HepG2 (cell line): ENCODE results near the gene FITM1. TPM values are rescaled to one million over a fixed set of nuclear protein-coding genes. Genes with fewer than 3 reads are reported as not detected.

Source experiments
- AHDC1 ChIP-seq: sonication (generic); formaldehyde crosslinking; IDR thresholded peaks from 2 replicates; pipeline ENCODE4 v1.5.1; 2020; ENCODE audit warnings: mild to moderate bottlenecking, missing genetic modification reagents, borderline replicate concordance
- FOSL1 ChIP-seq: sonication (generic); formaldehyde crosslinking; IDR thresholded peaks from 2 replicates; pipeline ENCODE4 v1.9.0; 2021; ENCODE audit warnings: missing genetic modification reagents, borderline replicate concordance
- FOXA1 ChIP-seq, 2 experiments: fragments of 450-650 bp in 1 of 2; sonication (generic) in 1 of 2; formaldehyde crosslinking in 1 of 2; IDR thresholded peaks; 2 replicates each; pipeline versions ENCODE4 v1.4.0 to v1.6.1; 2016 to 2020; ENCODE audit warnings: missing genetic modification reagents in 1 of 2
- GPBP1L1 ChIP-seq: sonication (generic); formaldehyde crosslinking; IDR thresholded peaks from 2 replicates; pipeline ENCODE4 v1.5.0; 2020; ENCODE audit warnings: mild to moderate bottlenecking, missing genetic modification reagents
- PLRG1 ChIP-seq: fragments of 450-650 bp; conservative IDR thresholded peaks from 2 replicates; pipeline ENCODE4 v1.6.1; 2016
- ZNF775 ChIP-seq: sonication (generic); formaldehyde crosslinking; IDR thresholded peaks from 2 replicates; pipeline ENCODE4 v1.4.0; 2020; ENCODE audit warnings: missing genetic modification reagents, mild to moderate bottlenecking, moderate library complexity, borderline replicate concordance
- polyA plus RNA-seq, 8 experiments: library from polyadenylated mRNA; depleted of rRNA in 3 of 8; stranded (reverse) in 7 of 8; unstranded in 1 of 8; fragments of >200 nt; fragmentation: Illumina TruSeq in 4 of 8; extraction: Trizol in 4 of 8; gene quantifications; 2 replicates each; pipeline versions ENCODE4 v1.2.1 to v1.2.3, GENCODE V29; 2011 to 2016; ENCODE audit warnings: low read depth in 4 of 8, missing spikeins in 1 of 8, mixed read lengths in 1 of 8; ENCODE audit not compliant: insufficient read depth in 1 of 8
- total RNA-seq, 5 experiments: library from RNA; depleted of rRNA; stranded (reverse); fragments of >200 nt; fragmentation: Illumina TruSeq; extraction: Trizol; gene quantifications; 2 replicates each; pipeline ENCODE4 v1.2.3, GENCODE V29; 2016; ENCODE audit warnings: low read depth in 1 of 5

Gene FITM1
- total and polyA plus RNA-seq, 2 of the 13 experiments (the other 11 are each of a cell fraction or from before 2014, with no cell fraction given), result 2.7 to 5.8 TPM

- no peak for TF ChIP-seq FOSL1
- TF ChIP-seq PLRG1, result no peak
- no peak for TF ChIP-seq FOXA1 (IDR thresholded peaks at IDR 0.05)
- TF ChIP-seq FOXA1 (CRISPR knock-in tag; IDR thresholded peaks at IDR 0.05), result peak; percentile 46; the same call in 1 of the 2 replicates
- TF ChIP-seq GPBP1L1 (CRISPR knock-in tag), result no peak
- peak; percentile 83 for TF ChIP-seq ZNF775 (CRISPR knock-in tag)
- TF ChIP-seq AHDC1 (CRISPR knock-in tag), result no peak
These were observed 10.8 kb downstream of the FITM1 start, which contains the start of gene EMC9 (continued) for GRCh38 chr14:24141097-24141880.
